ENCODE data around the gene ZHX3. TPM values are rescaled to one million over a fixed set of nuclear protein-coding genes. Genes with fewer than 3 reads are reported as not detected.
A peak's percentile ranks its signal among the peaks of the same experiment; 100 is the strongest.

The ZHX3 gene
- total RNA-seq, 4 donors from 2014 or later = 89.3 to 173 (median 156) TPM

GRCh38 chr20:41329435-41330342, 12.2 kb upstream of the ZHX3 start:
- H3K9me3 ChIP-seq = no peaks in the 10 kb centered on the region
- no peaks in the 10 kb centered on the region for H3K27me3 ChIP-seq
- no peak for DNase-seq (ENCODE audit: extremely low spot score)
- 21% methylated on average over 14 of the region's 14 CpGs for WGBS
- peak overlapping the region; percentile 84 to 88 (median 86) for H3K27ac ChIP-seq (replicated peaks in 1 of 4)
- TF ChIP-seq EP300 (IDR thresholded peaks at IDR 0.05) = no peak
- peak; percentile 89 to 95 for TF ChIP-seq POLR2AphosphoS5 (IDR thresholded peaks at IDR 0.05)
- no peak for TF ChIP-seq POLR2A (IDR thresholded peaks at IDR 0.05; ENCODE audit: low read depth)
- intact Hi-C loops (cut with DNase I) = loop anchor here (5.0 kb wide), 1 partner anchor 82 kb away; no protein-coding TSS in a partner anchor
- no peaks in the 10 kb centered on the region for H3K36me3 ChIP-seq
- peak overlapping the region in 2 of 4 donors; percentile 6 to 16 for H3K4me3 ChIP-seq
- H3K4me1 ChIP-seq = peaks cover 23 to 29% (median 25%) of the 10 kb centered on the region in 4 donors

- Histone ChIP-seq H3K27me3 (no peaks in the 10 kb centered on the region), H3K27ac (replicated peaks in 1 of 4) (no peak overlapping the region), H3K36me3 (no peaks in the 10 kb centered on the region), H3K4me3 (no peak overlapping the region), H3K9me3 (no peaks in the 10 kb centered on the region), H3K4me1 (peaks cover 17 to 19% (median 19%) of the 10 kb centered on the region in 4 donors)
- TF ChIP-seq EP300 (IDR thresholded peaks at IDR 0.05) = no peak
- no peak for TF ChIP-seq POLR2A (IDR thresholded peaks at IDR 0.05; ENCODE audit: low read depth)
- TF ChIP-seq POLR2AphosphoS5 (IDR thresholded peaks at IDR 0.05) = no peak
- no peak for TF ChIP-seq CTCF (IDR thresholded peaks at IDR 0.05)
- 86% methylated on average over 5 of the region's 5 CpGs for WGBS
- intact Hi-C loops (cut with DNase I) = no loop called here
- no peak for DNase-seq (ENCODE audit: extremely low spot score)
Observed at GRCh38 chr20:41327178-41327577, 9.6 kb upstream of the ZHX3 start.

GRCh38 chr20:41320976-41321375, 3.4 kb upstream of the ZHX3 start:
- Histone ChIP-seq H3K27me3 (no peaks in the 10 kb centered on the region), H3K4me1 (peaks cover 9 to 14% (median 10%) of the 10 kb centered on the region in 4 donors), H3K9me3 (no peaks in the 10 kb centered on the region), H3K4me3 (no peak overlapping the region), H3K27ac (replicated peaks in 1 of 4) (no peak overlapping the region), H3K36me3 (no peaks in the 10 kb centered on the region)
- DNase-seq (ENCODE audit: extremely low spot score) = no peak
- no peak for TF ChIP-seq CTCF (IDR thresholded peaks at IDR 0.05)
- TF ChIP-seq POLR2AphosphoS5 (IDR thresholded peaks at IDR 0.05) = no peak
- no peak for TF ChIP-seq POLR2A (IDR thresholded peaks at IDR 0.05; ENCODE audit: low read depth)
- TF ChIP-seq EP300 (IDR thresholded peaks at IDR 0.05) = no peak
- WGBS = 100% methylated on average over 1 of the region's 1 CpG
- intact Hi-C loops (cut with DNase I) = no loop called here

- Histone ChIP-seq H3K36me3 (no peaks in the 10 kb centered on the region), H3K9me3 (no peaks in the 10 kb centered on the region), H3K4me3 (no peak overlapping the region), H3K27ac (replicated peaks in 1 of 4) (no peak overlapping the region), H3K27me3 (no peaks in the 10 kb centered on the region), H3K4me1 (peaks cover 11 to 19% (median 15%) of the 10 kb centered on the region in 4 donors)
- intact Hi-C loops (cut with DNase I) = no loop called here
- no peak for DNase-seq (ENCODE audit: extremely low spot score)
- no peak for TF ChIP-seq POLR2AphosphoS5 (IDR thresholded peaks at IDR 0.05)
- no peak for TF ChIP-seq EP300 (IDR thresholded peaks at IDR 0.05)
- no peak for TF ChIP-seq POLR2A (IDR thresholded peaks at IDR 0.05; ENCODE audit: low read depth)
- TF ChIP-seq CTCF (IDR thresholded peaks at IDR 0.05) = no peak
Observed at GRCh38 chr20:41320441-41320840, 2.9 kb upstream of the ZHX3 start.

GRCh38 chr20:41318271-41318649, 729 bp upstream of the ZHX3 start:
- peaks cover 24 to 40% (median 37%) of the 10 kb centered on the region in 4 donors for H3K4me1 ChIP-seq
- intact Hi-C loops (cut with DNase I) = loop anchor here (5.0 kb wide), 2 partner anchors 66 to 86 kb away; no protein-coding TSS in a partner anchor
- peak overlapping the region; percentile 89 to 97 (median 95) for H3K27ac ChIP-seq (replicated peaks in 1 of 4)
- H3K36me3 ChIP-seq = no peaks in the 10 kb centered on the region
- no peak for DNase-seq (ENCODE audit: extremely low spot score)
- TF ChIP-seq CTCF (IDR thresholded peaks at IDR 0.05) (no peak), EP300 (IDR thresholded peaks at IDR 0.05) (no peak), POLR2AphosphoS5 (IDR thresholded peaks at IDR 0.05) (no peak), POLR2A (IDR thresholded peaks at IDR 0.05; ENCODE audit: low read depth) (no peak)
- WGBS = 65% methylated on average over 5 of the region's 5 CpGs
- no peaks in the 10 kb centered on the region for H3K9me3 ChIP-seq
- peak overlapping the region; percentile 76 to 89 (median 83) for H3K4me3 ChIP-seq
- no peaks in the 10 kb centered on the region for H3K27me3 ChIP-seq

All from esophagus muscularis mucosa (tissue), 4 donors.